ENCODE data around the gene PDCL2.
"Not testable (repeated sequence)": the region's sequence is repeated elsewhere in the genome, so short reads cannot be mapped to it uniquely, and the experiment has no call there.

Gene PDCL2

DNA sequence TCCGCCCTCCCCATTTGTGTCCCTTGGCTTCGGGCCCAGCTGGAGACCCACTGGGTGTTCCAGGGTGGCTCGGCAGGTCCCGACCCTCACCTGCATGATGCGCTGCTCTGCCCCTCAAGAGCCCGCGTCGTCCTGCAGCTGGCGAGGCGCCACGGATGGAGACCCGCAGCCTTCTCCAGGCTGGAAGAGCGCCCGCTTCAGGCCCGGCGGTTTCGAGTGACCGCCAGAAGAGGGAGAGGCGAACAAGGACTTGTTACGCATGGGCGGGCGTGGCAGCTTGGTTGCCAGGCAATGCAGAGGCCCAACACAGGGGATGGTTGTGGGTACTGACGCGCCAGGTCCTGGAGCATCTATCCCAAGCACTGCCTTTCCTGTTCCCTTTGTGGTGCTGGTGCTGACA lies at the start of gene PDCL2:
Gene PDCL2, minus strand, starts transcription at position 232 of the 400 bp plus-strand sequence. Its CDS starts 136 bp downstream, at position 96.
- DNase-seq (ENCODE audit: low read depth, low spot score) = no peak

- no peak for DNase-seq (ENCODE audit: low read depth, low spot score)
Observed at GRCh38 chr4:55637272-55637820, 45.3 kb upstream of the PDCL2 start.

GRCh38 chr4:55636656-55636999 lies 44.6 kb upstream of the PDCL2 start:
- no peak for DNase-seq (ENCODE audit: low read depth, low spot score)

GRCh38 chr4:55635741-55636655 lies 44.0 kb upstream of the PDCL2 start, which contains the start of gene NMU:
TSS of gene NMU (minus strand) at chr4:55636298. CDS start at chr4:55636192, 106 bp downstream.
- DNase-seq (ENCODE audit: low read depth, low spot score) = no peak

DNA sequence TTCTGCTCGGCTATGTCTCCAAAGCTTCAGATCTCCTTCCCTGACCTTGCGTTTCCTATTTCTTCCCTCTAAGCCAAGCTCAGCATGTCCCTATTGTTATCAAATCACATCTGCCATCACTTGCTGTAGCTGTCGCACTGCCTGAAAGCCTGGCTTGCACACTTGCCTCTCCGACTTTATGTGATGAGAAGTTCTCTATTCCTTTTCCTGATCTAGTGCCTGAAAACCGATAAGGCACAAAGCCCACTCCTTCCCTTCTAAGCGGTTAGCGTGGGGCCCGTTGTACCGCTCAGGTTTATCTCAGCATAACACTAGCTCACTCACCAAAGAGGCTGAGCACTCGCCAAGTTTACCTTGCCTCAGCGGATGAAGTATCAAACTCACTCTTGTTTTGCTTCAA lies 43.2 kb upstream of the PDCL2 start:
- no peak for DNase-seq (ENCODE audit: low read depth, low spot score)

DNA sequence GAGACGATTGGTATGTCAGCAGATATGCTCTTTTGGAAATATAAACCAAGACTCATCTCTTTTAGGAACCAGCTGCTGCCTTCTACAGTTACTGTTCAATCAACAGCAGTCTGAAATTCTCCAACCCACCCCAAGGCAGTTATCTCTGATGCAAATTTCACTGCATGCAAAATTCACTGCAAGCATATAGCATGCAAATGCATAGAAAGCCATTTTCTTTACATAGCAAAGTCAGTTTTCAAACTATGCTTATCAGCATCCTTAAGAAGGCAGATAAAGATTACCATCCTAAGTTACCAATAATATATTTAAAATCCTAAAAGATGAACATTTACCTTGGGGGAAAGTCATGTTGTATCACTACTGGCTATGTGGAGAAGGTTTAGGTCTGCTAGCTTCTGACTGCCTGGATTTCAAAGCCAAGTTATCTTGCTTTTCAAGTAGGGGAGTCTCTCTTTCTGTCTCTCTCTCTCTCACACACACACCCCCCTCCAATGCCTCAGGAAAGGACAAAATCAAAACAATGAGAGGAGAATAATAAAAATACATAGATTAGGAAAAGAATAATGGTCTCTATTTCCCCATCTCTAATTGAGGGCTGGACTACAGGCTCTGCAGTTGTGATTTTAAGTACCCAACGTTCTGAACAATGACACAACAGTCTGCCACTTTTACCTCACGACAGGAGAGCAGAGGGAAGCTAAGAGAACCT lies 42.5 kb upstream of the PDCL2 start:
- DNase-seq (ENCODE audit: low read depth, low spot score) = no peak

DNA sequence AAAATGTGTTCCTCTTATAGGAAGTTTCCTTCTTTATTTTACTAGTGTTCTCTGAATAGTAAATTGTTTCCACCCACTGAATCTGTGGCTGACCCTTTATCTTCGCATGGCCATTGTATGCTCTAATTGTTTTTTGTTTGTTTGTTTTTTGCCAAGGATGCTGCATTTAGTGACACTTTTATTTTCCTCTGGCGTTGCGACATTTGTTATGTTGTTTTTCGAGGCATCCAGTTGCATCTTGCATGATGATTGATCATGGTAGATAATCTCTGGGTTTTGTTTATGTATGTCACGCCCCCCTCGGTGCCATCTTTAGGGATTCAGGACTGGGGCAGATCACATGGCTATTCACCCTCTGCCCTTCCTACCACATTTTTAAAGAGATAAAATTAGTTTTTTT lies 41.9 kb upstream of the PDCL2 start:
- DNase-seq (ENCODE audit: low read depth, low spot score) = no peak

- no peak for DNase-seq (ENCODE audit: low read depth, low spot score)
Observed at GRCh38 chr4:55625835-55626234, 33.8 kb upstream of the PDCL2 start.

DNA sequence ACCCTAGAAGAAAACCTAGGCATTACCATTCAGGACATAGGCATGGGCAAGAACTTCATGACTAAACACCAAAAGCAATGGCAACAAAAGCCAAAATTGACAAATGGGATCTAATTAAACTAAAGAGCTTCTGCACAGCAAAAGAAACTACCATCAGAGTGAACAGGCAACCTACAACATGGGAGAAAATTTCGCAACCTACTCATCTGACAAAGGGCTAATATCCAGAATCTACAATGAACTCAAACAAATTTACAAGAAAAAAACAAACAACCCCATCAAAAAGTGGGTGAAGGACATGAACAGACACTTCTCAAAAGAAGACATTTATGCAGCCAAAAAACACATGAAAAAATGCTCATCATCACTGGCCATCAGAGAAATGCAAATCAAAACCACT lies 32.0 kb upstream of the PDCL2 start:
- not testable (repeated sequence) for DNase-seq (ENCODE audit: low read depth, low spot score)

GRCh38 chr4:55618546-55619143 lies 26.6 kb upstream of the PDCL2 start:
- DNase-seq (ENCODE audit: low read depth, low spot score) = no peak

- DNase-seq (ENCODE audit: low read depth, low spot score) = no peak
Observed at GRCh38 chr4:55617587-55618197, 25.6 kb upstream of the PDCL2 start.

DNA sequence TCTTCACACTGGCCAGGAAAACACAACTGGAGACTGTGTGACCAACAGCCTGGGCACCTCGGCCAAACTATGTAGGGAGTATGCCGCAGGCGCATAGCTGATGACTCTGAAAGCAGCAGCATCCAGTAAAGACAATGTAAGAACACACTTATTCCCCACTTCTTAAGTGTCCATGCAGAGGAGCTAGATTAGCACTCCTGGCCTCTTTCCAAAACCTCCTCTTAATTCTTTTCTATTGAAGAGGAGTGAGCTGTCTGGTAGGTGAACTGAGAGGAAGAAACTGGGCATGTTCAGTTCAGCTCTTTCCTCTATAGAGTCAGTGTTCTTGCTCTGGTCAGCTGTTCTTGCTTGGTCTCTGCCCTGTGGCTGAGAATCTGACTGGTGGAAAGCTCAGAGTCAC lies 23.0 kb upstream of the PDCL2 start:
- no peak for DNase-seq (ENCODE audit: low read depth, low spot score)

DNA sequence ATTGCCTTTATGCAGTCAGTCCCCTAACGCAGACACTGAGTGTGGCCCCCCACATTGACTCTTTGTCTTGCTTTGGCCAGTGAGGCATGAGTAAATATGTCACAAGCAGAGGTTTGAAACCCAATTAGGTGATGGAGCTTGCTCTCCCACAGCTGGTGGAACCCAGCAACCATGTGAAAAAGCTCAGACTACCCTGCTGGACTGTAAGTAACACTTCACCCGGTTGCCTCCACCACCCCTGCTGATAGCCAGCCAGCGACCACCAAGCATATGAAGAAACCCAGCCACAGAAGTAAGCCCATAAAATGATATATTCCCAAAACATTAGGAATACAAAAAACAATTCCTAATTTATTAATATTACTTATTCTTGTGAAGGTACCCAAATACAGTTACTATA lies 21.6 kb upstream of the PDCL2 start:
- no peak for DNase-seq (ENCODE audit: low read depth, low spot score)

GRCh38 chr4:55612341-55612740 lies 20.3 kb upstream of the PDCL2 start:
- DNase-seq (ENCODE audit: low read depth, low spot score) = no peak

DNA sequence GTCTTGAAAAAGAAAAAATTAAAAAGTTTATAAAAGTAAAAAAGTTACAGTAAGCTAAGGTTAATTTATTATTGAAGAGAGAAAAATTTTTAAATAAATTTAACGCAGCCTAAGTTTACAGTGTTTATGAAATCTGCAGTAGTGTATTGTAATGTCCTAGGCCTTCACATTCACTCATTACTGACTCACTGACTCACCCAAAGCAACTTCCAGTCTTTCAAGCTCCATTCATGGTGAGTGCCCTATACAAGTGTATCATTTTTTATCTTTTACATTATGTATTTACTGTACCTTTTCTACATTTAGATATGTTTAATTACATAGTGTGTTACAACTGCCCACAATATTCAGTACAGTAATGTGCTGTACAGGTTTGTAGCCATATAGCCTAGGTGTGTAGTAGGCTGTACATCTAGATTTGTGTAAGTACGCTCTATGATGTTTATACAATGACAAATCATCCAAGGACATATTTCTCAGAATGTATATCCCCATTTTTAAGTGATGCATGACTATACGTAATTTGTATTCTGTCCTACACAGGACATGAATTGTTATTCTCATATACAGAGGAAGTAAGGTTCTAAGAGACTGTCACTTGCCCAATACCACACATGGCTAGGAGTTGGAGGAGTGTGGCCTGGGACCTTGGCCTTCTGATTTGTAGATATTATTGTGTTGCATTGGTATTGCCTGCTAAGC lies 19.5 kb upstream of the PDCL2 start:
- no peak for DNase-seq (ENCODE audit: low read depth, low spot score)

- DNase-seq (ENCODE audit: low read depth, low spot score) = no peak
Observed at GRCh38 chr4:55610381-55610780, 18.3 kb upstream of the PDCL2 start.

DNA sequence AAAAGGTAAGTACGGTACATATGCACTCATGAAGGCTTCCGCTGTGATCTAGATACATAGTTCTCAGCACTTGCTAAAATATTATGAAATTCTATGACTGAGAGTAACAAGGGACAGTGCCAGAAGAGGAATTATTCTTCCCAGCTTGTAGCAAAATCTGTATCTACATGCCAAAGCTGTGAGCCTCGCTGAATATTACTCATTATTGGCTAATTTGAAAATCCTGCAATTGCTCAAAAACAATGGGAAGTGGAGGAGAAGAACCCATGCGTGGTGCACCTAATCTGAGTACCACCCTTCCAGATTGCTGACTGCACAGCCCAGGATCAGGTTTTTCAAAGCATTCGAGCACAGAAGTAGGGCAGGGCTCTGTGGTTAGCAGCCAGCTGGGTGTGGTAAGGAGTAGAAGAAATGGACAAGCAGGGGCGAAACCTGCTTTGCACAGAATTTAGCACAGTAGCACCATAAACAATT lies 17.4 kb upstream of the PDCL2 start:
- DNase-seq (ENCODE audit: low read depth, low spot score) = no peak

DNA sequence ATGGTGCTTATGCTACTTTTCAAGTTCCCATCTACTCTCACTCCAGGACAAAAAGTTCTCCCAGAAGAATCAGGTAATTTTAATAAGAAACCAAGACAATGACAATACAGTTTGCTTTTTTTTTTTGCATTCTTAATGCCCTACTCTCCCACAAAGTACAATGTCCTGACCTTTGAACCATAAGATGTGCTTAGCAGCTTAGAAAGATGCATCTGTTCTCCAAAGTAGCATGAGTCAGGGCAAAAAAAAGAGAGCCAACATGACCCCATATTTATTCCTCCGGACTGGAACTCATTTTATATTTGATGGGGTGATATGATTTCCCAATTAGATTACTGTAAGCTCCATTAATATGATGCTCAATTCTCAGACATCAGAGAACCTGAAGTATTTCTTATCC lies 16.5 kb upstream of the PDCL2 start:
- no peak for DNase-seq (ENCODE audit: low read depth, low spot score)

DNA sequence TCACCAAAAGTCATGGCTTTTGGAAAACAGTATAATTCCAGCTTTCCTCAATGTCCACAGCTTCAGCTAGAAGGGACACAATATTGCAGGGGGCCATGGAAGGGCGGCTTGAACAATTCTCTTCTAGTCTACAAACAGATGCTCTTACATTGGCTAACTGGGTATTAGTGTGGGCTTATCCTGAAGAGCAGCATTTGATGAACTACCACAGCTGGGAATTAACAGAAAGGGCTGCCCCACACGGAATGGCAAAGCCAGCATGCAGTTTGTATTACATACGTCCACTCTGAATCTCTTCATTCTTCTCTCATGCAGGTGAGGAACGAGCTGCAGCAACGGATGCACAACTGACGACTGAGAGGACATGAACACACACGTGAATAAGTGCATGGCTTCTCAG lies 13.0 kb upstream of the PDCL2 start:
- no peak for DNase-seq (ENCODE audit: low read depth, low spot score)

GRCh38 chr4:55600640-55601039 lies 8.6 kb upstream of the PDCL2 start:
- no peak for DNase-seq (ENCODE audit: low read depth, low spot score)

DNA sequence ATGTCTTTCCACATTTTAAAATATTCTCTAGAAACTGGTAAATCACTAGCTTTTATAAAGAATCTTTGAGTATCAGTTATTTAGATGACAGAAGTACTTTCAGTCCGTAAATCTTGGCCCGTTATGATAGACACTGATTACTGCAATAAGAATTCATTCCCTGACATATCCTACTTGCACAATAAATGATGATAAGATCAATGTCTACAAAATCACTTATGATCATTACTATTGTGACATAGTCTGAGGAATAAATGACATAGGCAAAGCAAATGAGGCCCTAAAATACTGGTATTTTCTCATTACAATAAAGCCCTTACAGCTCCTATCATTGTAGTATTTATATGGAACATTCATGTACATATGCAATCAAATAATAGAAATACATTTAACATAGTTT lies 6.6 kb upstream of the PDCL2 start:
- no peak for DNase-seq (ENCODE audit: low read depth, low spot score)

All from iPS DF 19.7 (cell line).